Nephron (organoid): ENCODE results near the gene RRP36.

Experiments
- H3K27ac Mint-ChIP-seq, 3 experiments: 2 replicates each; pipeline ENCODE4 v1.8.0; 2020; ENCODE audit warnings: mixed read lengths in 3 of 3, mild to moderate bottlenecking in 2 of 3, moderate library complexity in 1 of 3
- H3K27me3 Mint-ChIP-seq: 2 replicates; pipeline ENCODE4 v1.8.0; 2021; ENCODE audit warnings: low read depth, mild to moderate bottlenecking, moderate library complexity, mixed read lengths
- H3K36me3 Mint-ChIP-seq: 2 replicates; pipeline ENCODE4 v1.8.0; 2020; ENCODE audit warnings: low read depth, mixed read lengths
- H3K4me1 Mint-ChIP-seq: 2 replicates; pipeline ENCODE4 v1.8.0; 2020; ENCODE audit warnings: mixed read lengths
- H3K4me3 Mint-ChIP-seq, 3 experiments: 2 replicates each; pipeline ENCODE4 v1.8.0; 2020; ENCODE audit warnings: mild to moderate bottlenecking in 3 of 3, mixed read lengths in 3 of 3, moderate library complexity in 2 of 3
- H3K9me3 Mint-ChIP-seq: 2 replicates; pipeline ENCODE4 v1.8.0; 2020; ENCODE audit warnings: mixed read lengths
- CTCF ChIP-seq, 3 experiments: fragments of 200-600 bp; sonication (generic); IDR thresholded peaks; one replicate each; pipeline ENCODE4 v1.5.0; 2021; ENCODE audit warnings: antibody characterized with exemption in 3 of 3; ENCODE audit not compliant: unreplicated experiment in 3 of 3

Gene RRP36

GRCh38 chr6:43045371-43045930 is 24.0 kb downstream of the RRP36 start:
- no peak overlapping the region for H3K4me3 Mint-ChIP-seq
- H3K27ac Mint-ChIP-seq, result no peak overlapping the region
- H3K27me3 Mint-ChIP-seq, result no peaks in the 10 kb centered on the region
- peaks cover 7% of the 10 kb centered on the region for H3K4me1 Mint-ChIP-seq
- TF ChIP-seq CTCF (IDR thresholded peaks at IDR 0.05; ENCODE audit: unreplicated experiment in 3 of 3), result no peak
- peaks cover 66% of the 10 kb centered on the region for H3K36me3 Mint-ChIP-seq
- H3K9me3 Mint-ChIP-seq, result no peaks in the 10 kb centered on the region

GRCh38 chr6:43047998-43048397 is 26.6 kb downstream of the RRP36 start:
- Mint-ChIP-seq H3K27ac (no peak overlapping the region), H3K9me3 (no peaks in the 10 kb centered on the region), H3K36me3 (peaks cover 64% of the 10 kb centered on the region), H3K27me3 (no peaks in the 10 kb centered on the region), H3K4me3 (no peak overlapping the region), H3K4me1 (peaks cover 31% of the 10 kb centered on the region)
- TF ChIP-seq CTCF (IDR thresholded peaks at IDR 0.05; ENCODE audit: unreplicated experiment in 3 of 3), result no peak

- Mint-ChIP-seq H3K9me3 (no peaks in the 10 kb centered on the region), H3K4me1 (peaks cover 41% of the 10 kb centered on the region), H3K27me3 (no peaks in the 10 kb centered on the region), H3K27ac (peak overlapping the region in 2 of 3 experiments; percentile 2 to 50), H3K4me3 (peak overlapping the region; percentile 18 to 98 (median 97)), H3K36me3 (peaks cover 61% of the 10 kb centered on the region)
- TF ChIP-seq CTCF (IDR thresholded peaks at IDR 0.05; ENCODE audit: unreplicated experiment in 3 of 3), result no peak
Observed at GRCh38 chr6:43050981-43051380, 29.6 kb downstream of the RRP36 start.

- H3K9me3 Mint-ChIP-seq, result no peaks in the 10 kb centered on the region
- peak overlapping the region; percentile 96 to 98 (median 97) for H3K4me3 Mint-ChIP-seq
- H3K27ac Mint-ChIP-seq, result peak overlapping the region; percentile 98 to 99 (median 99)
- peaks cover 41% of the 10 kb centered on the region for H3K4me1 Mint-ChIP-seq
- no peaks in the 10 kb centered on the region for H3K27me3 Mint-ChIP-seq
- TF ChIP-seq CTCF (IDR thresholded peaks at IDR 0.05; ENCODE audit: unreplicated experiment in 3 of 3), result no peak
- H3K36me3 Mint-ChIP-seq, result peaks cover 53% of the 10 kb centered on the region
Observed at GRCh38 chr6:43052225-43052841, 30.9 kb downstream of the RRP36 start.

- Mint-ChIP-seq H3K4me1 (peaks cover 43% of the 10 kb centered on the region), H3K4me3 (peak overlapping the region; percentile 96 to 98 (median 97)), H3K9me3 (no peaks in the 10 kb centered on the region), H3K27me3 (no peaks in the 10 kb centered on the region), H3K36me3 (peaks cover 54% of the 10 kb centered on the region), H3K27ac (peak overlapping the region; percentile 98 to 99 (median 99))
- TF ChIP-seq CTCF (IDR thresholded peaks at IDR 0.05; ENCODE audit: unreplicated experiment in 3 of 3), result no peak
Observed at GRCh38 chr6:43052842-43053544, 31.6 kb downstream of the RRP36 start.
